DOHH2 (cell line): ENCODE measurements around the gene PLCXD3.

Experiments used
- H3F3A ChIP-seq: fragments of 200-600 bp; sonication (generic), shearing (Covaris generic); 2 replicates; pipeline ENCODE4 v1.6.0; 2016; ENCODE audit warnings: antibody characterized with exemption, mild to moderate bottlenecking; ENCODE audit not compliant: control insufficient read depth, insufficient read depth
- H3K27ac ChIP-seq: fragments of 200-600 bp; sonication (generic); 2 replicates; pipeline ENCODE4 v1.5.1; 2014; ENCODE audit warnings: low read depth, mild to moderate bottlenecking, low read length, moderate library complexity
- H3K27me3 ChIP-seq: fragments of 200-600 bp; sonication (generic); 2 replicates; pipeline ENCODE4 v1.6.1; 2014; ENCODE audit warnings: mild to moderate bottlenecking, low read length, mixed read lengths; ENCODE audit not compliant: control insufficient read depth
- H3K36me3 ChIP-seq: fragments of 200-600 bp; sonication (generic); 2 replicates; pipeline ENCODE4 v1.6.1; 2014; ENCODE audit warnings: mild to moderate bottlenecking, low read length, moderate library complexity, mixed read lengths; ENCODE audit not compliant: control insufficient read depth
- H3K4me1 ChIP-seq: fragments of 200-600 bp; sonication (generic); 2 replicates; pipeline ENCODE4 v1.6.1; 2014; ENCODE audit warnings: mild to moderate bottlenecking, low read length, mixed read lengths; ENCODE audit not compliant: control insufficient read depth
- H3K4me2 ChIP-seq: fragments of 200-600 bp; sonication (generic); 2 replicates; pipeline ENCODE4 v1.6.0; 2014; ENCODE audit warnings: mild to moderate bottlenecking, low read length, moderate library complexity
- H3K4me3 ChIP-seq: fragments of 200-600 bp; sonication (generic); 2 replicates; pipeline ENCODE4 v1.5.1; 2014; ENCODE audit warnings: mild to moderate bottlenecking, low read length, mixed read lengths
- H3K79me2 ChIP-seq: fragments of 200-600 bp; sonication (generic); 2 replicates; pipeline ENCODE4 v1.6.1; 2014; ENCODE audit warnings: mild to moderate bottlenecking, low read length, mixed read lengths; ENCODE audit not compliant: control insufficient read depth
- H3K9me2 ChIP-seq: fragments of 200-600 bp; sonication (generic); replicated peaks from 2 replicates; pipeline ENCODE4 v1.6.1; 2014; ENCODE audit warnings: mild to moderate bottlenecking, low read length, mixed read lengths; ENCODE audit not compliant: control insufficient read depth
- H3K9me3 ChIP-seq: fragments of 200-600 bp; sonication (generic); 2 replicates; pipeline ENCODE4 v1.6.1; 2014; ENCODE audit warnings: antibody characterized with exemption, low read length, mixed read lengths; ENCODE audit not compliant: control insufficient read depth, insufficient read depth
- H4K20me1 ChIP-seq: fragments of 200-600 bp; sonication (generic); 2 replicates; pipeline ENCODE4 v1.6.0; 2014; ENCODE audit warnings: low read depth, mild to moderate bottlenecking, antibody characterized with exemption, low read length, moderate library complexity; ENCODE audit not compliant: control insufficient read depth, insufficient read depth
- EZH2phosphoT487 ChIP-seq: fragments of 200-600 bp; sonication (generic); IDR thresholded peaks from 2 replicates; pipeline ENCODE4 v1.6.1; 2017; ENCODE audit warnings: borderline replicate concordance, mild to moderate bottlenecking, antibody characterized with exemption, low read length, moderate library complexity, mixed read lengths
- TF ChIP-seq, protein P1 (sequence below): fragments of 200-600 bp; sonication (generic); IDR thresholded peaks from one replicate; pipeline ENCODE4 v1.5.1; 2014; ENCODE audit warnings: antibody characterized with exemption, mild to moderate bottlenecking, low read depth, low read length; ENCODE audit not compliant: poor library complexity, severe bottlenecking

PLCXD3 gene

DNA sequence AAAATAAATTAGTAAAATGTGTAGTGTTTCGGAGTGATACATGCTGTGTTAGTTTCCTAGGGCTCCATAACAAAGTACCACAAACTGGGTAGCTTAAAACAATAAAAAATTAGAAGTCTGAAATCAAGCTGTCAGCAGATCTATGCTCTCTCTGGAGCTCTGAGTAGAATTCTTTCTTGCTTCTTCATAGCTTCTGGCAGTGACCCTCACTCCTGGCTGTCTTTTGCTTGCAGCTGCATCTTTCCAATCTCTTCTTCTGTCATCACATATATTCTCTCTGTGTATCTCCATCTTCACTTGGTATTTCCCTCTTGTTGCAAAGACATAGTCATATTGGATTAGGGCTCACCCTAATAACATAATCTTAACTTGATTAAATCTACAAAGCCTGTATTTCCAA lies 37.6 kb upstream of the PLCXD3 start:
- no peaks in the 10 kb centered on the region for H3K4me1 ChIP-seq

DNA sequence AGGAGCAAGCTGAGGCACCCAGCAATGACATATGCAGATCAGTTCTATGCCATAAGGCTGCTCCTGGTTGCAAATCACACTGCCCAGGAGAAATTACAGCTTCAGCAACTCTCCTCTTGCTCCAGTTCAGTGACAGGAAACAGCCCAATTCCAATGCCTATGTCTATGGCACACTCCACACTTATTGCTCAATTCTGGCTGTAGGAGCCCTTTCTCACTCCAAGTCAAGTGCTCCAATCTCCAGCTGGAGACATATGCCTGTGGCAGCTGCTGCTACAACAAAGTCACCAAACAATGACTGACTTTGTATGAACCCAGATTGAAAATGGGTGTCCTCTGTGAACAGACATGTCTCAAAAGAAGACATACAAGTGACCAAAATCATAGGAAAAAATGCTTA lies 31.8 kb upstream of the PLCXD3 start:
- Histone ChIP-seq H3K4me1 (no peaks in the 10 kb centered on the region), H3K79me2 (no peaks in the 10 kb centered on the region), H3K27me3 (no peaks in the 10 kb centered on the region), H3F3A (no peaks in the 10 kb centered on the region), H3K4me2 (no peak overlapping the region), H4K20me1 (no peaks in the 10 kb centered on the region), H3K4me3 (no peak overlapping the region), H3K9me3 (no peaks in the 10 kb centered on the region), H3K36me3 (no peaks in the 10 kb centered on the region), H3K9me2 (no peaks in the 10 kb centered on the region), H3K27ac (no peak overlapping the region)
- TF ChIP-seq EZH2phosphoT487, result no peak
- TF ChIP-seq, protein P1, sequence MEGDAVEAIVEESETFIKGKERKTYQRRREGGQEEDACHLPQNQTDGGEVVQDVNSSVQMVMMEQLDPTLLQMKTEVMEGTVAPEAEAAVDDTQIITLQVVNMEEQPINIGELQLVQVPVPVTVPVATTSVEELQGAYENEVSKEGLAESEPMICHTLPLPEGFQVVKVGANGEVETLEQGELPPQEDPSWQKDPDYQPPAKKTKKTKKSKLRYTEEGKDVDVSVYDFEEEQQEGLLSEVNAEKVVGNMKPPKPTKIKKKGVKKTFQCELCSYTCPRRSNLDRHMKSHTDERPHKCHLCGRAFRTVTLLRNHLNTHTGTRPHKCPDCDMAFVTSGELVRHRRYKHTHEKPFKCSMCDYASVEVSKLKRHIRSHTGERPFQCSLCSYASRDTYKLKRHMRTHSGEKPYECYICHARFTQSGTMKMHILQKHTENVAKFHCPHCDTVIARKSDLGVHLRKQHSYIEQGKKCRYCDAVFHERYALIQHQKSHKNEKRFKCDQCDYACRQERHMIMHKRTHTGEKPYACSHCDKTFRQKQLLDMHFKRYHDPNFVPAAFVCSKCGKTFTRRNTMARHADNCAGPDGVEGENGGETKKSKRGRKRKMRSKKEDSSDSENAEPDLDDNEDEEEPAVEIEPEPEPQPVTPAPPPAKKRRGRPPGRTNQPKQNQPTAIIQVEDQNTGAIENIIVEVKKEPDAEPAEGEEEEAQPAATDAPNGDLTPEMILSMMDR, result no peak

More for the DNA sequence above, 37.6 kb upstream of the PLCXD3 start:
- Histone ChIP-seq H3K9me3 (no peaks in the 10 kb centered on the region; the same call in 1 of the 2 replicates), H3K4me2 (no peak overlapping the region), H3K79me2 (no peaks in the 10 kb centered on the region), H3K9me2 (no peaks in the 10 kb centered on the region), H3K36me3 (no peaks in the 10 kb centered on the region), H3K27ac (no peak overlapping the region), H3K27me3 (no peaks in the 10 kb centered on the region), H3K4me3 (no peak overlapping the region), H3F3A (no peaks in the 10 kb centered on the region), H4K20me1 (no peaks in the 10 kb centered on the region)
- TF ChIP-seq, protein P1, result no peak
- no peak for TF ChIP-seq EZH2phosphoT487

DNA sequence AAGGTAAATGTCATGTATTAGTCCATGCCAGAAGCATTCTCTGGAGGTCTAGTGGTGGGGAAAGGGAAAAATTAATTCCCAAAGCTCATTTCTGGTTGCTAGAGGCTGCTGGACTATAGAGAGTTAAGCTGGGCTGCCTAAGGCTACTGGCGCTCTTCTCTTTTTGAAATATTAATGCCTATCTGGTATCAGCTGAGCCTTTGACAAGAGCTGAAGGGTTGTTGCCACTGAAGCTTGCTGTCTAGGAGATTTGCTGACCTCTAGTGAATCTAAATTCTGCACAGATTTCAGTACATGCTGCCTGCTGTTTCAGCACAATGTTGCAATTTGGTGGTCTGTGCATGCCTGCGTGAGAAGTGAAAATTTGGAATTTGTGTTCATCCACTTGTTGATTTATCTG lies 29.1 kb upstream of the PLCXD3 start:
- H3F3A ChIP-seq, result no peaks in the 10 kb centered on the region
- no peaks in the 10 kb centered on the region for H3K79me2 ChIP-seq
- H3K4me2 ChIP-seq, result no peak overlapping the region
- no peaks in the 10 kb centered on the region for H3K27me3 ChIP-seq
- TF ChIP-seq, protein P1, result no peak
- TF ChIP-seq EZH2phosphoT487, result no peak
- no peaks in the 10 kb centered on the region for H3K9me2 ChIP-seq
- H3K4me3 ChIP-seq, result no peak overlapping the region
- H4K20me1 ChIP-seq, result no peaks in the 10 kb centered on the region
- H3K4me1 ChIP-seq, result no peaks in the 10 kb centered on the region
- H3K9me3 ChIP-seq, result no peaks in the 10 kb centered on the region
- no peaks in the 10 kb centered on the region for H3K36me3 ChIP-seq
- no peak overlapping the region for H3K27ac ChIP-seq

DNA sequence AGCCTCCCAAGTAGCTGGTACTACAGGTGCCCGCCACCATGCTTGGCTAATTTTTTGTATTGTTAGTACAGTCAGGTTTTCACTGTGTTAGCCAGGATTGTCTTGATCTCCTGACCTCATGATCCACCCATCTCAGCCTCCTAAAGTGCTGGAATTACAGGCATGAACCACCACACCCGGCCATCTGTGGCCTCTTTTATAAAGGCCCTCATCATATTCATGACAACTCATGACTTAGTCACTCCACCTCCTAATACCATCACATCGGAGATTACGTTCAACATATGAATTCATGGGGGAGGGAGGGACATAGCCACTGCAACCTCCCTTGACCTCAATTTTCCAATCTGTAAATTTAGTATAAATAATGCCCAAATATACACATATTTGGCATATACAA lies 27.2 kb upstream of the PLCXD3 start:
- H3K27me3 ChIP-seq, result no peaks in the 10 kb centered on the region
- H3F3A ChIP-seq, result no peaks in the 10 kb centered on the region
- no peaks in the 10 kb centered on the region for H3K36me3 ChIP-seq
- no peaks in the 10 kb centered on the region for H3K4me1 ChIP-seq
- H4K20me1 ChIP-seq, result no peaks in the 10 kb centered on the region
- no peaks in the 10 kb centered on the region for H3K9me2 ChIP-seq
- TF ChIP-seq EZH2phosphoT487, result no peak
- TF ChIP-seq, protein P1, result no peak
- H3K27ac ChIP-seq, result no peak overlapping the region
- H3K79me2 ChIP-seq, result no peaks in the 10 kb centered on the region
- H3K4me3 ChIP-seq, result no peak overlapping the region
- H3K9me3 ChIP-seq, result no peaks in the 10 kb centered on the region
- no peak overlapping the region for H3K4me2 ChIP-seq
